ENCODE data around the gene ISL2. TPM values are rescaled to one million over a fixed set of nuclear protein-coding genes. Genes with fewer than 3 reads are reported as not detected.

Gene ISL2
- total RNA-seq, 2 donors from 2014 or later = not detected

GRCh38 chr15:76340198-76340802 lies 3.7 kb downstream of the ISL2 start:
- peak; percentile 16 to 22 for ATAC-seq
- no peak for DNase-seq
- intact Hi-C loops (cut with DNase I) = no loop called here

DNA sequence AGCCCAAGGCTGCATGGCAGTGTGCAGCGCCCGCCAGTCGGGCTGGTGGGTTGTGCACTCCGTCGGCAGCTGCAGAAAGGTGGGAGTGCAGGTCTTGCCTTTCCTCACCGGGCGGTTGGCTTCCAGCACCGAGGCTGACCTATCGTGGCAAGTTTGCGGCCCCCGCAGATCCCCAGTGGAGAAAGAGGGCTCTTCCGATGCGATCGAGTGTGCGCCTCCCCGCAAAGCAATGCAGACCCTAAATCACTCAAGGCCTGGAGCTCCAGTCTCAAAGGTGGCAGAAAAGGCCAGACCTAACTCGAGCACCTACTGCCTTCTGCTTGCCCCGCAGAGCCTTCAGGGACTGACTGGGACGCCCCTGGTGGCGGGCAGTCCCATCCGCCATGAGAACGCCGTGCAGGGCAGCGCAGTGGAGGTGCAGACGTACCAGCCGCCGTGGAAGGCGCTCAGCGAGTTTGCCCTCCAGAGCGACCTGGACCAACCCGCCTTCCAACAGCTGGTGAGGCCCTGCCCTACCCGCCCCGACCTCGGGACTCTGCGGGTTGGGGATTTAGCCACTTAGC lies 4.3 kb downstream of the ISL2 start:
- ATAC-seq (peak; percentile 32 to 41), DNase-seq (no peak)
- intact Hi-C loops (cut with DNase I) = no loop called here

DNA sequence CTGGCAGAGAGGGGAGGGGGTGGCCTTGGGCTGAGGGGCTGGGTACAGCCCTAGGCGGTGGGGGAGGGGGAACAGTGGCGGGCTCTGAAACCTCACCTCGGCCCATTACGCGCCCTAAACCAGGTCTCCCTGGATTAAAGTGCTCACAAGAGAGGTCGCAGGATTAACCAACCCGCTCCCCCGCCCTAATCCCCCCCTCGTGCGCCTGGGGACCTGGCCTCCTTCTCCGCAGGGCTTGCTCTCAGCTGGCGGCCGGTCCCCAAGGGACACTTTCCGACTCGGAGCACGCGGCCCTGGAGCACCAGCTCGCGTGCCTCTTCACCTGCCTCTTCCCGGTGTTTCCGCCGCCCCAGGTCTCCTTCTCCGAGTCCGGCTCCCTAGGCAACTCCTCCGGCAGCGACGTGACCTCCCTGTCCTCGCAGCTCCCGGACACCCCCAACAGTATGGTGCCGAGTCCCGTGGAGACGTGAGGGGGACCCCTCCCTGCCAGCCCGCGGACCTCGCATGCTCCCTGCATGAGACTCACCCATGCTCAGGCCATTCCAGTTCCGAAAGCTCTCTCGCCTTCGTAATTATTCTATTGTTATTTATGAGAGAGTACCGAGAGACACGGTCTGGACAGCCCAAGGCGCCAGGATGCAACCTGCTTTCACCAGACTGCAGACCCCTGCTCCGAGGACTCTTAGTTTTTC lies 4.9 kb downstream of the ISL2 start:
- DNase-seq = no peak
- intact Hi-C loops (cut with DNase I) = no loop called here

GRCh38 chr15:76342058-76342381 lies 5.4 kb downstream of the ISL2 start:
- no peak for ATAC-seq

More for the DNA sequence above, 4.9 kb downstream of the ISL2 start:
- peak in 1 of 2 donors; percentile 21 for ATAC-seq

GRCh38 chr15:76342382-76343201 lies 6.0 kb downstream of the ISL2 start:
- intact Hi-C loops (cut with DNase I) = no loop called here
- ATAC-seq = no peak

More at GRCh38 chr15:76342058-76342381, 5.4 kb downstream of the ISL2 start:
- intact Hi-C loops (cut with DNase I) = no loop called here
- DNase-seq = no peak

DNA sequence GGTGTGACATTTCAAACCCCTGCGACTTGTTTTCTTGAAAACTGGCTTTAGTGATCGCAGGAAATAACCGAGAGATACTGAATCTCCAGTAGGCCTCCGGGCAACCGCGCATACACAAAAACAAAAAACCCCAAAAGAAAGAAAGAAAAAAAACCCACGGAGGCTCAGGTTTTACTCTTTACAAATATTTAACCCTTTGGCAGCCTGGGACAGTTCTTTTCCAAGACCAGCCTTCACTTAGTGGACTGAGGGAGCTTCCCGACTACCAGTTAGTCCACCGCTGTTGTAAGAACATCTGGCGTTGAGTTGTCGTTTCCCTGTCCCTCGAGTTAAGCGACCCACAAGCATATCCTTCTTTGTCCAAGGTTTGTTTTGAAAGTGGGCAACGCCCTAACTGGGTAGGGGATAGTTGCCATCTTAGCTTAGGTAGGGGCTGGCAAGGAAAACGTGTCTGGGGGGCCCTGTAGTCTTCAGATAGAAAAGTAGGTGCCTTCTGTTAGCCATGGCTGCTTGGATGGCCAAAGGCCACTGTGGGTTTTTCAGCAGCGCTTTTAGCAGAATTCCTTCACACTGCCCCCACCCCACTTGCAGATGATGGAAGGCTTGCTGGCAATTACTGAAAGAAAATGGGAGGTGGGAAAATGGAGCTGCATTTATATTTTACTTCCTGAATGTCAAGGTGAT lies 6.9 kb downstream of the ISL2 start:
- intact Hi-C loops (cut with DNase I) = no loop called here

More at GRCh38 chr15:76342382-76343201, 6.0 kb downstream of the ISL2 start:
- DNase-seq = no peak

GRCh38 chr15:76344893-76345582 lies 8.5 kb downstream of the ISL2 start:
- intact Hi-C loops (cut with DNase I) = no loop called here
- DNase-seq (no peak), ATAC-seq (no peak)

More for the DNA sequence above, 6.9 kb downstream of the ISL2 start:
- no peak for ATAC-seq
- DNase-seq = no peak

DNA sequence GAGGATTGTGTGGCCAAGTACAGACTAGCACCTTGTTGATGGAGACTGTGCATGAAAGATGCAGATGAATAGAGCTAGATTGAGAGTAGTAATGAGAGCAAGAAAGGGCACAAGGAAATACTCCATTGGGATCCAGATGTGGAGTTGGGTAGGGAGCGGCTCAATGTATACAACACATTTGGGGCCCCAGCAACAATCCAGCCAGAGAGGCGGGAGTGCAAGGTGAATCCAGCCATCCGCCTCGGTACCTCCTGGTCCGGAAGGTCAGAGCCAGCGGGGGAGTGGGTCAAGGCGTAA lies 9.0 kb downstream of the ISL2 start:
- no peak for ATAC-seq
- DNase-seq = no peak
- intact Hi-C loops (cut with DNase I) = no loop called here

DNA sequence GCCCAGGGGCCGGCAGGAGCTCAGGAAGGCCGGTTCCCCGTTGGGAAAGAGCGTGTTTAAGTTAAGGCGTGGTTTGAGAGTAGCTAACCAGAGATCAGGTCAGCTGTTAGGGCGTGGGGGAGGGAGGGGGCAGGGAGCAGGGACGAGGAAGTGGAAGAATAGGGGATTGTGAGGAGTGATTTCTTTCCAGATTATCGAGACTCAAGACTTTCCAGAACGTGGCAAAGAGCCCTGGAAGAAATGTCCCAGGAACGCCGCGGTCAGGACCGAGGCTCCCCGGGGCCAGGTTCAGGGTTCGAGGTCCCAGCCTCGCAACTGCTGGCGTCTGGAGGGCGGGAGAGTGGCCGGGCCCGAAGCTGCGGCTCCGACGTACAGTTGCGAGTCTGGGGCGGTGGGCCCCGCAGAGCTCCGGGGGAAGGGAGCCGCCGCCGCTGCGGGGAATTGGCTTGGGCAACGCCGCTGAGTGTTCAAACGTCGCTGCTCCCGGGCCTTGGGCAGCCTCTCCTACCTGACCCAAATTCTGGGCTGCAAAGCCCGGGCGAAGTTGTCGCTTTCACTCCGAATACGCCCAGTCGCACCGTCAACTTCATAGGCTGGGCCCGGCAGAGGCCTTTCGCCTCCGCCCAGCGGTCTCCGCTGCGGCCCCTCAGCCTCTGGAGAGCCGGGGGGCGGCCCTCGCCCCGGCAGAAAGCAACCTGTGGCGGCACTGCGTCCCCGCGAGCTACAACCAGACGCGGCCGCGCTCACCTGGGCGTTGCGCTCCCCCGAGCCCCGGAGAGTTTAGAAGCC lies 9.5 kb downstream of the ISL2 start:
- DNase-seq = no peak
- peak; percentile 6 to 23 for ATAC-seq
- intact Hi-C loops (cut with DNase I) = no loop called here

DNA sequence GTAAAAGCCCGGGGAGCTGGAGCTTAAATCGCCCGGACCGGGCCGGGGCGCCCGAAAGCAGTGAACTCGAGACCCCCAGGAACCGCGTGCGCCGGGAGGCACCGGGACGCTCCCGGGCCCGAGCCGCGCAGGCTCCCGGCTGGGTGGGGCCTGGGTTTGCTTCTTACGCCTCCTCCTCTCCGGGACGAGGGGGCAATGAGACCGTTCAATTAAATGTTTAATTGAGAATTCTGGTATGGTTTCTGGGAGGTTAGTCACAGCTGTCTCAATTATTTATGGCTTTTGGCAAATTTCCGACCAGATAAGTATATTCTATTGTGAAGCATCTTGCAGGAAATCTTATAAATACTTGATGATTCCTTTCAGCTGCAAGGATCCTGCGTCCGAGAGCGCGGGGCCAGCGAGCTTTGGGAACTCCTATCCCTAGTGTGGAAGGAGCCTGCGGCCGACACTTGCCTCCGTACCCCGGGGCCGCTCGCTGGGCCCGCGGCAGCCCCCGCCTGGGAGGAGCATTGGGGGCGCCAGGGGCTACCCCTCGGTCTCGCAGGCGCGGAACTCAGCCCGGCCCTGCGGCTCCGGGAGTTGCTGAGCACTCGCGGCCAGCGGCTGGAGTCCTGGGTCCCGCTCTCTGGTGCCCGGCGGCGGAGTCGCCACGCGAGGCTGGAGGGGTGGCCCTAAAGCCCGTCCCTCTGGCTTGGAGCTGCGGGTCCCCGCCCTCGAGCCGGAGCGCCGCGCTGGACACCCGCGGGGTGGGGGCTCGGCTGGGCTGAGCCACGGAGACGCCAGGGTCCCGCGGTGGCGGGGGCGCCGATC lies 10.3 kb downstream of the ISL2 start:
- no peak for DNase-seq
- peak; percentile 25 to 50 for ATAC-seq
- intact Hi-C loops (cut with DNase I) = no loop called here

GRCh38 chr15:76347482-76348055 lies 11.0 kb downstream of the ISL2 start:
- intact Hi-C loops (cut with DNase I) = no loop called here
- ATAC-seq (no peak), DNase-seq (no peak)

GRCh38 chr15:76349301-76350070 lies 12.9 kb downstream of the ISL2 start:
- DNase-seq = no peak
- intact Hi-C loops (cut with DNase I) = no loop called here
- ATAC-seq = no peak

DNA sequence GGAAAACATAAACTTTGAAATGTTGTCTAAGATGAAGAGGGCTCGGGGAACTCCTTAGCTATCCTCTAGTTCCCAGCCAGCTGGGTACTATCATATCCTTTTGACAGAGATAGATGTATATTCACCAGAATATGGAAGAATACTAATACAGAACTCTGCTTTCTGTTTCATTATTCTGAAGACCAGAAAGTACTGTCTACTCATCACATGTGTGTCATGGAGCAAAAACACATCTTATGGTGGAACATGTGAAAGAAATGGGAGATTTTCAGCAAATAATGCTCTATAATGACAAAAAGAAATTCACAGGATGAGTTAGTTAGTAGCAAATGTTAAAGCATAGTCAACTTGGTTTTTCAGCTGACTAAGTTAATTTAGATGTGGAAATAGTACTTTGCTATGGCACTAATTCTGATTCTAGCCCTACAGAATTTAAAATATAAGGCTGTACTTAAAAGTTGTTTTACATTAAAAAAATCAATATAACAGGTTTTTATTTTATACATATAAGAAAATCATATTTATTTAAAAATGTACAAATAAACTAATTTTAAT lies 16.5 kb downstream of the ISL2 start:
- intact Hi-C loops (cut with DNase I) = no loop called here
- no peak for ATAC-seq
- DNase-seq = no peak

GRCh38 chr15:76353903-76354302 lies 17.3 kb downstream of the ISL2 start:
- intact Hi-C loops (cut with DNase I) = no loop called here
- no peak for ATAC-seq
- no peak for DNase-seq

DNA sequence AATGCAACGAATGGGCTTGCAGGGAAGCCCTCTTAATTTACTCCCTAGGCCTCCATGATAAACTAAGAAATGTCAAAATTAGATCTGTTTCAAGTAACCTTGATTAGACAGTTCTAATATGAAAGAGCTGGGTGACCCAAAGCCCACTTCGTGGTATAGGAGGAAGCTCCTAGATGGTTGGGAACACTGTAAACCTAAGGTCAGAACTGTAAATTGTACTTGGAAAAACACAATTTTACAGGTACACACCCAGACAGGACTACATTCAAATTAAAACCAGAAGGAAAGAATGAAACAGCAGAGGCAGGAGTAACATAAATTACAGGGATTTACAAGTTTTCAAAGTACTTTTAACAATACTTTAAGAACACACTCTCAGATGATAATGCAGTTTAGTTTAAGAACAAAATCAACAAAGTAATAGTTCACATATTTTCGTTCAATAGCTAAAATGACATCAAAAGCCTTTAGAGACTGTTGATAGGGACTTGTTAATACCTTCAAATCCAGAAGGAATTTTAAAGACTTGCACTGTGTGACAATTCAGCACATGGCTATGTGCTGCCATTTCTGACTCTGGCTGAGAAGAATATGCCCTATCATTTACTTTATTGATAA lies 18.4 kb downstream of the ISL2 start:
- intact Hi-C loops (cut with DNase I) = no loop called here
- no peak for ATAC-seq
- no peak for DNase-seq

GRCh38 chr15:76358453-76358852 lies 21.9 kb downstream of the ISL2 start:
- DNase-seq (no peak), ATAC-seq (no peak)
- intact Hi-C loops (cut with DNase I) = no loop called here

Measured in left cardiac atrium (tissue), 4 donors.